KG1 (cell line): ENCODE data around the gene TNXB.
"Not testable (repeated sequence)": the region's sequence is repeated elsewhere in the genome, so short reads cannot be mapped to it uniquely, and the experiment has no call there.

Source experiments
- DNase-seq: peaks from one replicate; lab custom pipeline; 2025; lab: John Stamatoyannopoulos, UW

The TNXB gene

DNA sequence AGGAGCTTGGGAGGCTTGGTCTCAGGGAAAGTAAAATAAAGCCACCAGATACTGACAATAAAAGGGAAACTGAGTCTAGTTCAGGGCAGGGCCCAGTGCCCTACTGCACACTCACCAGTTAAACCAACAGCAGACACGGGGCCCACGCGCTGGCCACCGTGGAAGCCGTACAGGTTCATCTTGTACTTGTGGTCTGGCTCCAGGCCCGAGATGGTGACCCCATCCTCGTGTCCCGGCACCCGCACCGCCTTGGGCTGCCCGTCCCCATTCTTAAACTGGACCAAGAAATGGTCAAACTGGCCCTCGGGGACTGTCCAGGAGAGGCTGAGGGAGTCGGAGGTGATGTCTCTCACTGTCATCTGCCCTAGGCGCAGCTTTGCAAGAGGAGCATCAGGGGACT lies 44.4 kb downstream of the TNXB start:
- no peak for DNase-seq

- DNase-seq: no peak
These were observed 48.0 kb downstream of the TNXB start for GRCh38 chr6:32060966-32061655.

DNA sequence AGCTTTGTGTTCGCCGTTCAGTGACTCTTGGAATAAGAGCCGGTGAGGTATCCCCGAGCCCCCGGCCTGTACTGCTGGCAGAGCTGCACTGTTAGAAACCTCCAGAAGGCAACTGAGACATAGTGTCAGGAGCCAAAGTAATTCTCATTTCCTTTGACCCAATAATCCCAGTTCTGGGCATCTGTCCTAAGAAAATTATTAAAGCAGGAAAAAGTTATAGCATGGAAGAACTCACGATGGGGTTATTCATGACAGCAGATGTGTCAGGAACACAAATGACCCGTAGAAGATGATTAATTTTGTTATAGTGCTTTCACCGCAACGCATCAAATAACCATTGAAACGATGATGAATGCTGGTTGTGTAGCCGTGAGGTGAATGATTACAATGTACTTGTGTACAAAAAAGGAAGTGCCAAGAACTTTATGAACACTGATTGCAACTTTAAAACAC lies 50.6 kb downstream of the TNXB start:
- no peak for DNase-seq

DNA sequence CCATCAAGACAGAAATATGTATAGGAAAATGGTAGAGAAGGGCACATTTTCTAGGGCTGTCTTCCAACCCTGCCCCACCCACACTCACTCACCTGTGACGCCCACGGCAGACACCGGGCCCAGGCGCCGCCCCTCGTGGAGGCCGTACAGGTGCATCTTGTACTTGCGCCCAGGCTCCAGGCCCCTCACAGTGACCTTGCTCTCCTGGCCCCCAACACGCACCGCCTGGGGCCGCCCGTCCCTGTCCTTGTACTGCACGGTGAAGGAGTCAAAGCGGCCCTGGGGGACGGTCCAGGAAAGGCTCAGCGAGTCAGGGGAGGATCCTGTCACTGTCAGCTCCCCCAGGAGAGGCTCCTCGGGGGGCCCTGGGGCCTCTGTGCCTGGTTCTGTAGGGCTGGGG lies 51.2 kb downstream of the TNXB start:
- no peak for DNase-seq

GRCh38 chr6:32056254-32056653 lies 52.9 kb downstream of the TNXB start:
- no peak for DNase-seq

- not testable (repeated sequence) for DNase-seq
These were observed 53.4 kb downstream of the TNXB start for GRCh38 chr6:32055756-32056155.

DNA sequence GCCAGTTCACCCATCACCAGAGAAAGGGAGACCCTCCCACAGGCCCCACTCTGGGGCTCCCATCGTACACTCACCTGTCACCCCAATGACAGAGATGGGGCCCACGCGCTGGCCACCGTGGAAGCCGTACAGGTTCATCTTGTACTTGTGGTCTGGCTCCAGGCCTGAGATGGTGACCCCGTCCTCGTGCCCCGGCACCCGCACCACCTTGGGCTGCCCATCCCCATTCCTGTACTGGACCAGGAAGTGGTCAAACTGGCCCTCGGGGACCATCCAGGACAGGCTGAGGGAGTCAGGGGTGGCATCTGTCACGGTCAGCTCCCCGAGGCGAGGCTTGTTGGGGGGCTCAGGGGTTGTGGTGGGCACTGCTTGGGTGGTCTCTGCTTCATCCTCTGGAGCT lies 55.8 kb downstream of the TNXB start:
- DNase-seq: not testable (repeated sequence)

DNA sequence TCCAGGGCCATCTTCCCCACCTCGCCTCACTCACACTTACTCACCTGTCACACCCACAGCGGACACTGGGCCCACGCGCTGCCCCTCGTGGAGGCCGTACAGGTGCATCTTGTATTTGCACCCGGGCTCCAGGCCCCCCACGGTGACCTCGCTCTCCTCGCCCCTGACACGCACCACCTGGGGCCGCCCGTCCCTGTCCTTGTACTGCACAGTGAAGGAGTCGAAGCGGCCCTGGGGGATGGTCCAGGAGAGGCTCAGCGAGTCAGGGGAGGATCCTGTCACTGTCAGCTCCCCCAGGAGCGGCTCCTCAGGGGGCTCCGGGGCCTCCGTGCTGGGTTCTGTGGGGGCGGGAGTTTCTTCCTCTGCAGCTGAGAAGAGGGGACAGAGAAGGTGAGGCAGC lies 56.5 kb downstream of the TNXB start:
- DNase-seq: not testable (repeated sequence)

GRCh38 chr6:32050562-32050961 lies 58.6 kb downstream of the TNXB start:
- DNase-seq: no peak

- not testable (repeated sequence) for DNase-seq
These were observed 59.4 kb downstream of the TNXB start for GRCh38 chr6:32049736-32050135.

DNA sequence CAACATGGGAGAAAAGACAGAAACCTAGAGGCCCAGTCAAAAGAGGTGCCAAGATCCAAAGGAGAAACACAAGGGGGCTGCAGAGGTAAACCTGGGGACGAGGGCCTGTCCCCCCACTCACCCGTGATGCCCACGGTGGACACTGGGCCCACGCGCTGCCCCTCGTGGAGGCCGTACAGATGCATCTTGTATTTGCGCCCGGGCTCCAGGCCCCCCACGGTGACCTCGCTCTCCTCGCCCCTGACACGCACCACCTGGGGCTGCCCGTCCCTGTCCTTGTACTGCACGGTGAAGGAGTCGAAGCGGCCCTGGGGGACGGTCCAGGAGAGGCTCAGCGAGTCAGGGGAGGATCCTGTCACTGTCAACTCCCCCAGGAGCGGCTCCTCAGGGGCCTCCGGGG lies 60.0 kb downstream of the TNXB start:
- DNase-seq: not testable (repeated sequence)

- peak; percentile 40 for DNase-seq
These were observed 61.0 kb downstream of the TNXB start for GRCh38 chr6:32047855-32048766.

DNA sequence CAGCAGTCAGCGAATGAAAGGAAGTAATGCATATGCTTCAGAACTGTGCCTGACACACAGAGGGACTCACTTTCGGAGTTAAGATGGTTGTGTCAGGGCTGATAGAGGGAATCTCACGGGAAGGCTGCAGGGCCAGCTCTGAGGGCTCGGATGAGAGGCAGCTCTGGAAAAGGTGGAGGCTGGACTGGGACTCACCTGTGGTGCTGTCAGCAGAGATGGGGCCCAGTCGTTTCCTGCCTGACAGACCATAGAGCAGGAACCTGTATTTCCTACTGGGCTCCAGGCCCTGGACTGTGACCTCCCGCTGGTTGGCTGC lies 61.6 kb downstream of the TNXB start:
- DNase-seq: no peak

- no peak for DNase-seq
These were observed 62.1 kb downstream of the TNXB start for GRCh38 chr6:32047084-32047478.

DNA sequence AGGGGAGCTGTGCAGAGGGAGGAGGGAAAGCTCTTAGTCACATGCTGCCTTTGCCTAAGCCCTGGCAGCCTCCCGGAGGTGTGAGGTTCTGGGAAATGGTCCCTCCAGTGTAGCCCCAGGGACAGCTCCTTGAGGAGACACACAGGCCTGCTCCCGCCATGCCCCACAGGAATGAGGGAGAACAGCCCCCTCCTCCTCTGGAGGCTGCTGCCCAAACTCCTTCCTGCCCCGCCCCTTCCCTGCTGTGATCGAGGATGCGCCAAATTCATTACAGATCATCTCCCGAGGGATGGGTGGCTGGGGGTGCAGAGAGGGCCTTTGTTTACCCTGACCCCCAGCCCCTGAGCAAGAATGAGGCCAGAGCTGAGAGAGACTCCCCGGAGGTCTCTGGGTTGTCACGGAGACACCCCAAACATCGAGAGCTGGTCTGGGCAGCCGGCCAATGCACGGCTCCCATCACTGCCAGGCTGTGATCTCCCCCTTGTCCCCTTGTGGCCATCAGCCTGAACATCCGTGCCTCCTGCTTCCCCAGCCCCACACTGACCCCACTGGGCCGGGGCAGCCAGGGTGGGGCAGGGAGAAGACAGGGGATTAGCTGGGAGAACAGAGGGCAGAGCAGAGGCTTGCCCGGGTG lies 62.6 kb downstream of the TNXB start:
- DNase-seq: no peak

GRCh38 chr6:32045811-32046449 lies 63.2 kb downstream of the TNXB start:
- no peak for DNase-seq

DNA sequence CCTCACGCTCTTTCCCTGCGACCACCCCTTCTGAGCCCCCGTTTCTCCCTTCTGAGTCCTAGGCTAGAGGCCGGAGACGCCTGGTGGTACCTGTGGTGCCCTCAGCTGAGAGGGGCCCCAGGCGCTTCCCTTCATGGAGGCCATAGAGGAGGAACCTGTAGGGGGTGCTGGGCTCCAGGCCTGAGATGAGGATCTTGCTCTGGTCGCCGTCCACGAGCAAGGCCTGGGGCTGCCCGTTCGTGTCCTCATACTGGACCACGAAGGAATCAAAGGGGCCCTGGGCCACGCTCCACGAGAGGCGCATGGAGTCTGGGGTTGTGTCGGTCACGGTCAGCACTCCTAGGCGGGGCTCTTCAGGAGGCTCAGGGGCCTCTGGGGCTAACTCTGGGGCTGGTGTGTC lies 64.2 kb downstream of the TNXB start:
- DNase-seq: not testable (repeated sequence)

DNA sequence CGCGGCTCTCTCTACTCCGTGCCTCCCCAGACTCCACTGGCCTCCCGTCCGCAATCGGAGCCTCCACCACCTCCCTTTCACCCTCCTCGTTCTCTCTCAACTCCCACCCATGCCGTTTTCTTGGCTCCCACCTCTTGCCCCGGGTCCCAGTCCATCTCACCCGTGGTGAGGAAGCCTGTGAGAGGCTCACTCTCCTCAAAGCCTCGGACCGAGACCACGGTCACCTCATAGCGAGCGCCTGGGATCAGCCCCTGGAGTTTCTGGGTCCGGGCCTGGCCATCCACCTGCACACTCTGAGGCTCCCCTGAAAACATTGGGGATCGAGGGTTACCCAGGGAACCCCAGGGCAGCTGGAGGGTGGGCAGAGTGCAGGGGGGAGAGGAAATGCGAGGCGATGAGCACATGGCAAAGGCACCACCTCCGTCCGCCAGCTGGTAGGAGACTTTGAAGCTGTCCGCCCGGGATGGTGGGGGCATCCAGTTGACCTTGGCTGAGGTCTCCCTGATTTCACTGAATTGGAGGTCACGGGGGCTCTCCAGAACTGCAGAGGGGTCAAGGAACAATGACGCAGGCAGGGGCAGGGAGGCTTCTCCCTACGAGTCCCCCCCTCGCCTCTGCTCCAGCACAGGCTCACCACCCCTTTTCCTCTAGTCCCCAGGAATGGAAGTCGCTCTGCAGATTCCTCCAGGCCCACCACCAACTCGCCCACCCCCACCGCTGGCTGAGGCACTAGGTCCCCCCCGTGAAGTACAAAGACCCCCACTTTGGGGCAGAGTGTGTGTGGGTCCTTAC lies 65.4 kb downstream of the TNXB start:
- DNase-seq: not testable (repeated sequence)

DNA sequence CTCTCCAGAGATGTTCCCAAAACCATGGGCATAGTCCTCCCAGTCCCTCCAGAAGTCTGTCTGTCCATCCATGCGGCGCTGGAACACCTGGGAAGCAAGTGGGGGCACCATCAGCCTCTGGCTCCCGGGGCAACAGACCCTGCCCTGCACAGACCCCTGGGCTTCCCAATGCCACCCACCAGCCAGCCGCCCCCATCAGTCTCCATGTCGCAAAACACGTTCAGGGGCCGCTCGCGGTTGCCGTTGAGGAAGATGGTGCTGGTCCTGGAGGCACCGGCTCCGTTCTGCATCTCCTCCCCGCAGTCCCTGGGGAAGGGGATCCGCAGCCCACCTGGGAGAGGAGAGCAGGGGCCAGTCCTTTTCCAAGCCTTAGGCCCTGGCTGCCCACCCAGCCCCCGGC lies 66.9 kb downstream of the TNXB start:
- DNase-seq: not testable (repeated sequence)

DNA sequence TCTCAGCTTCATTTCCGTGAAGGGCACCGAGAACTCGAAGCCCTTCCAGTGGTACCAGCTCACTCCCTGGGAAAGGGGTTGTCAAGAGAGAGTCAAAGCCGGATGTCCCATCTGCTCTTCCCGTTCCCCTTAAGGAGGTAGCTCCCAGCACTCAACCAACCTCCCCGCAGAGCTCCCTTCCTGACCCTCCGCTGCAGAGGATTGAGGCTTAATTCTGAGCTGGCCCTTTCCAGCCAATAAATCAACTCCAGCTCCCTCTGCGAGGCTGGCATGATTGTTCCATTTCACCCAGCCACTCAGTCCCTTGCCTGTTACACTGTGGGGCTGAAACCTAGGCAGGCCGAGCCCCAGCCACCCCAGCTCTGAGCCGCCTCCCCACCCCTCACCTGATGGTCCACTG lies 67.8 kb downstream of the TNXB start:
- not testable (repeated sequence) for DNase-seq

- DNase-seq: not testable (repeated sequence)
These were observed 68.2 kb downstream of the TNXB start for GRCh38 chr6:32041050-32041321.
